Liver (tissue), 9 donors: Measurements from ENCODE around the gene ALCAM. TPM values are rescaled to one million over a fixed set of nuclear protein-coding genes. Genes with fewer than 3 reads are reported as not detected.

Experiments used
- DNase-seq: peaks from one replicate; pipeline ENCODE4 v3.0.0-alpha.2; 2017; ENCODE audit warnings: low spot score
- H3K27ac ChIP-seq, 2 donors: one replicate each; pipeline ENCODE4 v1.7.0; 2013; ENCODE audit warnings: inconsistent platforms in 2 of 2, low read length in 2 of 2, control low read depth in 1 of 2, low read depth in 1 of 2, mild to moderate bottlenecking in 1 of 2
- H3K27me3 ChIP-seq, 4 donors: one replicate each; pipeline versions ENCODE4 v1.6.1 to v1.7.0; 2013; ENCODE audit warnings: low read length in 3 of 4, inconsistent platforms in 1 of 4, mild to moderate bottlenecking in 1 of 4, moderate library complexity in 1 of 4; ENCODE audit not compliant: control insufficient read depth in 4 of 4, insufficient read depth in 4 of 4
- H3K36me3 ChIP-seq, 4 donors: one replicate each; pipeline versions ENCODE4 v1.6.1 to v1.7.0; 2013; ENCODE audit warnings: low read length in 3 of 4, mild to moderate bottlenecking in 3 of 4, low read depth in 1 of 4, moderate library complexity in 1 of 4; ENCODE audit not compliant: control insufficient read depth in 4 of 4, insufficient read depth in 3 of 4
- H3K4me1 ChIP-seq, 4 donors: one replicate each; pipeline versions ENCODE4 v1.6.1 to v1.7.0; 2013; ENCODE audit warnings: low read length in 3 of 4, mild to moderate bottlenecking in 3 of 4, moderate library complexity in 1 of 4; ENCODE audit not compliant: control insufficient read depth in 4 of 4, insufficient read depth in 4 of 4
- H3K4me3 ChIP-seq, 3 donors: one replicate each; pipeline versions ENCODE4 v1.6.1 to v1.7.0; 2013; ENCODE audit warnings: low read length in 3 of 3, control low read depth in 1 of 3, low read depth in 1 of 3, mild to moderate bottlenecking in 1 of 3
- H3K9ac ChIP-seq, 2 donors: one replicate each; pipeline ENCODE4 v1.7.0; 2013; ENCODE audit warnings: low read length in 2 of 2, mild to moderate bottlenecking in 2 of 2, moderate library complexity in 2 of 2, control low read depth in 1 of 2, low read depth in 1 of 2
- H3K9me3 ChIP-seq, 4 donors: one replicate each; pipeline versions ENCODE4 v1.6.1 to v1.7.0; 2013; ENCODE audit warnings: low read length in 3 of 4; ENCODE audit not compliant: control insufficient read depth in 4 of 4
- FOXA1 ChIP-seq: IDR thresholded peaks from 2 replicates; pipeline ENCODE4 v1.6.1; 2016; ENCODE audit warnings: antibody characterized with exemption
- FOXA2 ChIP-seq: IDR thresholded peaks from 2 replicates; pipeline ENCODE4 v1.6.1; 2016; ENCODE audit warnings: antibody characterized with exemption
- GABPA ChIP-seq, 2 donors: IDR thresholded peaks in 1 of 2; conservative IDR thresholded peaks in 1 of 2; 2 replicates each; pipeline ENCODE4 v1.6.1; 2016; ENCODE audit warnings: antibody characterized with exemption in 2 of 2, mild to moderate bottlenecking in 1 of 2, moderate library complexity in 1 of 2
- HNF4A ChIP-seq, 2 donors: conservative IDR thresholded peaks; 2 replicates each; pipeline ENCODE4 v1.6.1; 2016; ENCODE audit warnings: antibody characterized with exemption in 2 of 2, mild to moderate bottlenecking in 2 of 2
- HNF4G ChIP-seq: IDR thresholded peaks from 2 replicates; pipeline ENCODE4 v1.6.1; 2016; ENCODE audit warnings: antibody characterized with exemption
- JUND ChIP-seq, 2 donors: IDR thresholded peaks; 2 replicates each; pipeline ENCODE4 v1.6.1; 2016; ENCODE audit warnings: antibody characterized with exemption in 2 of 2
- NR2F2 ChIP-seq: IDR thresholded peaks from 2 replicates; pipeline ENCODE4 v1.6.1; 2016; ENCODE audit warnings: antibody characterized with exemption
- RAD21 ChIP-seq, 2 donors: IDR thresholded peaks; 2 replicates each; pipeline ENCODE4 v1.6.1; 2016; ENCODE audit warnings: antibody characterized with exemption in 2 of 2, mild to moderate bottlenecking in 2 of 2
- SP1 ChIP-seq: IDR thresholded peaks from 2 replicates; pipeline ENCODE4 v1.6.1; 2018; ENCODE audit warnings: antibody characterized with exemption, mild to moderate bottlenecking
- TAF1 ChIP-seq: conservative IDR thresholded peaks from 2 replicates; pipeline ENCODE4 v1.6.1; 2016; ENCODE audit warnings: antibody characterized with exemption, mild to moderate bottlenecking
- WGBS: extraction: QIAGEN DNeasy Blood & Tissue Kit; methylation state at CpG from one replicate; pipeline ENCODE4 v1.1.7; 2013; 5-methylcytosine and 5-hydroxymethylcytosine counted together
- polyA plus RNA-seq, 2 donors: library from polyadenylated mRNA; stranded (reverse) in 1 of 2; unstranded in 1 of 2; fragments of 200-250 nt in 1 of 2; fragments of >200 nt in 1 of 2; fragmentation: Nextera tagmentation in 1 of 2; extraction: Ambion mirVana in 1 of 2; gene quantifications; one replicate each; pipeline versions ENCODE4 v1.2.1 to v1.2.3, GENCODE V29; 2013 to 2015
- total RNA-seq, 2 donors: library from RNA; depleted of rRNA; stranded (reverse); fragments of >200 nt; gene quantifications; one replicate each; pipeline ENCODE4 v1.2.3, GENCODE V29; 2014
- TF ChIP-seq, protein P1 (sequence below): IDR thresholded peaks from 2 replicates; pipeline ENCODE4 v1.6.1; 2016; ENCODE audit warnings: antibody characterized with exemption
- TF ChIP-seq, protein P2 (sequence below): IDR thresholded peaks from 2 replicates; pipeline ENCODE4 v1.6.1; 2016; ENCODE audit warnings: antibody characterized with exemption
- TF ChIP-seq, protein P3 (sequence below): IDR thresholded peaks from 2 replicates; pipeline ENCODE4 v1.6.1; 2016; ENCODE audit warnings: antibody characterized with exemption
- TF ChIP-seq, protein P4 (sequence below): IDR thresholded peaks from 2 replicates; pipeline ENCODE4 v1.6.1; 2016; ENCODE audit warnings: antibody characterized with exemption, mild to moderate bottlenecking
- TF ChIP-seq, protein P5 (sequence below): fragments of 150-350 bp; IDR thresholded peaks from 2 replicates; pipeline ENCODE4 v1.5.1; 2017; ENCODE audit warnings: improper control_type of control experiment, low read depth, low read length; ENCODE audit not compliant: missing input control
- donor health status: healthy.
- donor health status: healthy.
- donor health status: healthy.
- donor health status: healthy.
- donor health status: healthy.

The ALCAM gene
- total and polyA plus RNA-seq, 4 donors: 14.2 to 62.0 (median 32.3) TPM

DNA sequence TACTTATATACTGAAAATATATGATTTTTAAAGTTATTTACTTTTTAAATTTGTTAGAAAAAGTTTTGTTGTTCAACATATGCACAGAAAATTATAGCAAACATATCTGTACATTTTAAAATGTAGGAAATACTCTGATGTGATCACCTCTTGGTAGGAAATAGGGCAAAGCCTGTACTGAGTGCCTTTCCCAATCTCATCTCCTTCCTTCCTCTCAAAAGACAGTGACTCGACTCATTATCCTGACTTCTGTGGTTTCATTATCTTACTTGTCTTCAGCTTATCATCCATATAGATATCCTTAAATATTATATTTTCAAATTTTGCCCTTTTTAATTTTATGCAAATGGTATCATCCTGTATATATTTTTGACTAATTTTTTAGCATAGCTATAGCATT lies 18.4 kb upstream of the ALCAM start:
- Histone ChIP-seq H3K27ac (no peak overlapping the region), H3K27me3 (no peaks in the 10 kb centered on the region), H3K9ac (no peak overlapping the region), H3K4me1 (no peaks in the 10 kb centered on the region), H3K36me3 (no peaks in the 10 kb centered on the region), H3K4me3 (no peak overlapping the region), H3K9me3 (no peaks in the 10 kb centered on the region)
- TF ChIP-seq TAF1 (no peak), NR2F2 (no peak), HNF4G (no peak), JUND (IDR thresholded peaks at IDR 0.05) (no peak), SP1 (no peak), GABPA (IDR thresholded peaks at IDR 0.05 in 1 of 2, conservative IDR thresholded peaks at IDR 0.05 in 1 of 2) (no peak), FOXA1 (no peak), FOXA2 (no peak)
- TF ChIP-seq, protein P1, sequence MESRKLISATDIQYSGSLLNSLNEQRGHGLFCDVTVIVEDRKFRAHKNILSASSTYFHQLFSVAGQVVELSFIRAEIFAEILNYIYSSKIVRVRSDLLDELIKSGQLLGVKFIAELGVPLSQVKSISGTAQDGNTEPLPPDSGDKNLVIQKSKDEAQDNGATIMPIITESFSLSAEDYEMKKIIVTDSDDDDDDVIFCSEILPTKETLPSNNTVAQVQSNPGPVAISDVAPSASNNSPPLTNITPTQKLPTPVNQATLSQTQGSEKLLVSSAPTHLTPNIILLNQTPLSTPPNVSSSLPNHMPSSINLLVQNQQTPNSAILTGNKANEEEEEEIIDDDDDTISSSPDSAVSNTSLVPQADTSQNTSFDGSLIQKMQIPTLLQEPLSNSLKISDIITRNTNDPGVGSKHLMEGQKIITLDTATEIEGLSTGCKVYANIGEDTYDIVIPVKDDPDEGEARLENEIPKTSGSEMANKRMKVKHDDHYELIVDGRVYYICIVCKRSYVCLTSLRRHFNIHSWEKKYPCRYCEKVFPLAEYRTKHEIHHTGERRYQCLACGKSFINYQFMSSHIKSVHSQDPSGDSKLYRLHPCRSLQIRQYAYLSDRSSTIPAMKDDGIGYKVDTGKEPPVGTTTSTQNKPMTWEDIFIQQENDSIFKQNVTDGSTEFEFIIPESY: no peak
- TF ChIP-seq, protein P2, sequence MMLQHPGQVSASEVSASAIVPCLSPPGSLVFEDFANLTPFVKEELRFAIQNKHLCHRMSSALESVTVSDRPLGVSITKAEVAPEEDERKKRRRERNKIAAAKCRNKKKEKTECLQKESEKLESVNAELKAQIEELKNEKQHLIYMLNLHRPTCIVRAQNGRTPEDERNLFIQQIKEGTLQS: no peak
- TF ChIP-seq, protein P3, sequence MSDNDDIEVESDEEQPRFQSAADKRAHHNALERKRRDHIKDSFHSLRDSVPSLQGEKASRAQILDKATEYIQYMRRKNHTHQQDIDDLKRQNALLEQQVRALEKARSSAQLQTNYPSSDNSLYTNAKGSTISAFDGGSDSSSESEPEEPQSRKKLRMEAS: no peak
- TF ChIP-seq, protein P4, sequence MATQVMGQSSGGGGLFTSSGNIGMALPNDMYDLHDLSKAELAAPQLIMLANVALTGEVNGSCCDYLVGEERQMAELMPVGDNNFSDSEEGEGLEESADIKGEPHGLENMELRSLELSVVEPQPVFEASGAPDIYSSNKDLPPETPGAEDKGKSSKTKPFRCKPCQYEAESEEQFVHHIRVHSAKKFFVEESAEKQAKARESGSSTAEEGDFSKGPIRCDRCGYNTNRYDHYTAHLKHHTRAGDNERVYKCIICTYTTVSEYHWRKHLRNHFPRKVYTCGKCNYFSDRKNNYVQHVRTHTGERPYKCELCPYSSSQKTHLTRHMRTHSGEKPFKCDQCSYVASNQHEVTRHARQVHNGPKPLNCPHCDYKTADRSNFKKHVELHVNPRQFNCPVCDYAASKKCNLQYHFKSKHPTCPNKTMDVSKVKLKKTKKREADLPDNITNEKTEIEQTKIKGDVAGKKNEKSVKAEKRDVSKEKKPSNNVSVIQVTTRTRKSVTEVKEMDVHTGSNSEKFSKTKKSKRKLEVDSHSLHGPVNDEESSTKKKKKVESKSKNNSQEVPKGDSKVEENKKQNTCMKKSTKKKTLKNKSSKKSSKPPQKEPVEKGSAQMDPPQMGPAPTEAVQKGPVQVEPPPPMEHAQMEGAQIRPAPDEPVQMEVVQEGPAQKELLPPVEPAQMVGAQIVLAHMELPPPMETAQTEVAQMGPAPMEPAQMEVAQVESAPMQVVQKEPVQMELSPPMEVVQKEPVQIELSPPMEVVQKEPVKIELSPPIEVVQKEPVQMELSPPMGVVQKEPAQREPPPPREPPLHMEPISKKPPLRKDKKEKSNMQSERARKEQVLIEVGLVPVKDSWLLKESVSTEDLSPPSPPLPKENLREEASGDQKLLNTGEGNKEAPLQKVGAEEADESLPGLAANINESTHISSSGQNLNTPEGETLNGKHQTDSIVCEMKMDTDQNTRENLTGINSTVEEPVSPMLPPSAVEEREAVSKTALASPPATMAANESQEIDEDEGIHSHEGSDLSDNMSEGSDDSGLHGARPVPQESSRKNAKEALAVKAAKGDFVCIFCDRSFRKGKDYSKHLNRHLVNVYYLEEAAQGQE: no peak
- TF ChIP-seq, protein P5, sequence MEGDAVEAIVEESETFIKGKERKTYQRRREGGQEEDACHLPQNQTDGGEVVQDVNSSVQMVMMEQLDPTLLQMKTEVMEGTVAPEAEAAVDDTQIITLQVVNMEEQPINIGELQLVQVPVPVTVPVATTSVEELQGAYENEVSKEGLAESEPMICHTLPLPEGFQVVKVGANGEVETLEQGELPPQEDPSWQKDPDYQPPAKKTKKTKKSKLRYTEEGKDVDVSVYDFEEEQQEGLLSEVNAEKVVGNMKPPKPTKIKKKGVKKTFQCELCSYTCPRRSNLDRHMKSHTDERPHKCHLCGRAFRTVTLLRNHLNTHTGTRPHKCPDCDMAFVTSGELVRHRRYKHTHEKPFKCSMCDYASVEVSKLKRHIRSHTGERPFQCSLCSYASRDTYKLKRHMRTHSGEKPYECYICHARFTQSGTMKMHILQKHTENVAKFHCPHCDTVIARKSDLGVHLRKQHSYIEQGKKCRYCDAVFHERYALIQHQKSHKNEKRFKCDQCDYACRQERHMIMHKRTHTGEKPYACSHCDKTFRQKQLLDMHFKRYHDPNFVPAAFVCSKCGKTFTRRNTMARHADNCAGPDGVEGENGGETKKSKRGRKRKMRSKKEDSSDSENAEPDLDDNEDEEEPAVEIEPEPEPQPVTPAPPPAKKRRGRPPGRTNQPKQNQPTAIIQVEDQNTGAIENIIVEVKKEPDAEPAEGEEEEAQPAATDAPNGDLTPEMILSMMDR: no peak
- DNase-seq: no peak
- 72% methylated on average over 1 of the region's 1 CpG for WGBS

DNA sequence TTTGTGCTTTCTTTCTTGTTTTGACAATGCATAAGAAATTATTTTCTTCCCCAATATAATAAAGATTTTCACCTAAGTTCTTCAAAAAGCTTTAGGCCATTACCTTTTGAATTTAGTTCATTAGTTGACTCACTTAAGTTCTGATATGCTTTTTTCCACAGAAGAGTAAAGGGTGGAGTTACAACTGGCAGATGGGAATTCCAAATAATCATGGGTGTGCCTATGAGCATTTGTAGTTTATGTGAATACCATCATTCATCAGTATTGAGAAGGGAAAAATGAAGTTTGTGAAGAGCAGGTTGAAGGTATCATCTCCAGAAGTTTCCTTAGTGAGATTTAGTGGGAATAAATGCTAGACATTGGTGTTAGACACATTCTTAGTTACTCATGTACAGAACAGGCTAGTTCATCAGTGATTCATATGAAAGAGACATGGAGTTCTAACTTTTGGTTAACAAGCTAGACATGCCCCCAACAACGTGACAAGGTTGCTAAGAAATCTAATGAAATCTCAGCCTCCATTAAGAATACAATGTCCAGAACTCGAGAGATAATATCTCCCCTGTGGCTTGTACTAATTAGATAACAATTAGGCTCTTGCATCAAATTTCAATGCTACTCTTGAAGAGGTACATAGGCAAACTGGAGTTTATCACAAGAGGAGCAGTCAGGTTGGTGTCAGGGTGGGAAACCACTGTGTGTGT lies 16.9 kb upstream of the ALCAM start:
- H3K4me1 ChIP-seq: no peaks in the 10 kb centered on the region
- no peak overlapping the region for H3K27ac ChIP-seq
- no peak for TF ChIP-seq JUND (IDR thresholded peaks at IDR 0.05)
- no peak for TF ChIP-seq RAD21 (IDR thresholded peaks at IDR 0.05)
- TF ChIP-seq, protein P2: no peak
- no peak for TF ChIP-seq FOXA1
- TF ChIP-seq TAF1: no peak
- TF ChIP-seq HNF4A (conservative IDR thresholded peaks at IDR 0.05): no peak
- TF ChIP-seq HNF4G: no peak
- TF ChIP-seq, protein P5: no peak
- TF ChIP-seq, protein P1: no peak
- no peaks in the 10 kb centered on the region for H3K27me3 ChIP-seq
- no peak for DNase-seq
- H3K9me3 ChIP-seq: no peaks in the 10 kb centered on the region
- no peak overlapping the region for H3K9ac ChIP-seq
- 75% methylated on average over 2 of the region's 2 CpGs for WGBS
- no peaks in the 10 kb centered on the region for H3K36me3 ChIP-seq
- no peak overlapping the region for H3K4me3 ChIP-seq
